Stimulated activated naive CD8-positive, alpha-beta T cell treated with anti-CD3 and anti-CD28 coated beads, Interleukin-15, Interleukin-2, amounts not matched to agents 100 ng/mL and 50 ng/mL, for 24 hours (primary cell): Measurements from ENCODE around the gene TGFB2.

ENCODE experiments used
- H3K27ac Mint-ChIP-seq: one replicate; pipeline ENCODE4 v1.8.0; 2021; ENCODE audit warnings: mild to moderate bottlenecking, mixed read lengths
- H3K27me3 Mint-ChIP-seq: one replicate; pipeline ENCODE4 v1.8.0; 2021; ENCODE audit warnings: mixed read lengths
- H3K36me3 Mint-ChIP-seq: one replicate; pipeline ENCODE4 v1.8.0; 2021; ENCODE audit warnings: low read depth, mixed read lengths
- H3K4me1 Mint-ChIP-seq: one replicate; pipeline ENCODE4 v1.8.0; 2021; ENCODE audit warnings: low read depth, mixed read lengths
- H3K4me3 Mint-ChIP-seq: one replicate; pipeline ENCODE4 v1.8.0; 2021; ENCODE audit warnings: mild to moderate bottlenecking, mixed read lengths
- H3K9me3 Mint-ChIP-seq: one replicate; pipeline ENCODE4 v1.8.0; 2021; ENCODE audit warnings: mixed read lengths

Gene TGFB2

GRCh38 chr1:218478336-218478735 lies 133.2 kb downstream of the TGFB2 start:
- peaks cover 4% of the 10 kb centered on the region for H3K27me3 Mint-ChIP-seq
- H3K4me3 Mint-ChIP-seq = no peak overlapping the region
- no peaks in the 10 kb centered on the region for H3K36me3 Mint-ChIP-seq
- peaks cover 4% of the 10 kb centered on the region for H3K9me3 Mint-ChIP-seq
- peaks cover 13% of the 10 kb centered on the region for H3K4me1 Mint-ChIP-seq
- no peak overlapping the region for H3K27ac Mint-ChIP-seq

- Mint-ChIP-seq H3K27ac (no peak overlapping the region), H3K4me1 (peaks cover 2% of the 10 kb centered on the region), H3K4me3 (no peak overlapping the region), H3K27me3 (peaks cover 4% of the 10 kb centered on the region), H3K9me3 (peaks cover 4% of the 10 kb centered on the region), H3K36me3 (no peaks in the 10 kb centered on the region)
Measured at GRCh38 chr1:218479436-218480115, 134.4 kb downstream of the TGFB2 start.

GRCh38 chr1:218480137-218480536 lies 135.0 kb downstream of the TGFB2 start:
- Mint-ChIP-seq H3K4me1 (no peaks in the 10 kb centered on the region), H3K27ac (no peak overlapping the region), H3K36me3 (no peaks in the 10 kb centered on the region), H3K9me3 (peaks cover 4% of the 10 kb centered on the region), H3K4me3 (no peak overlapping the region), H3K27me3 (peaks cover 4% of the 10 kb centered on the region)

GRCh38 chr1:218480588-218481099 lies 135.5 kb downstream of the TGFB2 start:
- Mint-ChIP-seq H3K9me3 (peaks cover 4% of the 10 kb centered on the region), H3K36me3 (no peaks in the 10 kb centered on the region), H3K27ac (no peak overlapping the region), H3K4me1 (no peaks in the 10 kb centered on the region), H3K4me3 (no peak overlapping the region), H3K27me3 (peaks cover 4% of the 10 kb centered on the region)

GRCh38 chr1:218481116-218481775 lies 136.1 kb downstream of the TGFB2 start:
- no peaks in the 10 kb centered on the region for H3K4me1 Mint-ChIP-seq
- peaks cover 4% of the 10 kb centered on the region for H3K27me3 Mint-ChIP-seq
- H3K36me3 Mint-ChIP-seq = no peaks in the 10 kb centered on the region
- peaks cover 4% of the 10 kb centered on the region for H3K9me3 Mint-ChIP-seq
- H3K27ac Mint-ChIP-seq = no peak overlapping the region
- H3K4me3 Mint-ChIP-seq = no peak overlapping the region

GRCh38 chr1:218482683-218483082 lies 137.5 kb downstream of the TGFB2 start:
- Mint-ChIP-seq H3K36me3 (no peaks in the 10 kb centered on the region), H3K4me3 (no peak overlapping the region), H3K9me3 (no peaks in the 10 kb centered on the region), H3K4me1 (no peaks in the 10 kb centered on the region), H3K27ac (no peak overlapping the region), H3K27me3 (no peaks in the 10 kb centered on the region)

GRCh38 chr1:218485241-218485928 lies 140.2 kb downstream of the TGFB2 start:
- Mint-ChIP-seq H3K27ac (no peak overlapping the region), H3K4me1 (no peaks in the 10 kb centered on the region), H3K4me3 (no peak overlapping the region), H3K36me3 (no peaks in the 10 kb centered on the region), H3K27me3 (no peaks in the 10 kb centered on the region), H3K9me3 (no peaks in the 10 kb centered on the region)

GRCh38 chr1:218488531-218488930 lies 143.4 kb downstream of the TGFB2 start:
- Mint-ChIP-seq H3K27ac (no peak overlapping the region), H3K36me3 (no peaks in the 10 kb centered on the region), H3K27me3 (no peaks in the 10 kb centered on the region), H3K4me1 (no peaks in the 10 kb centered on the region), H3K4me3 (no peak overlapping the region), H3K9me3 (no peaks in the 10 kb centered on the region)

- H3K27ac Mint-ChIP-seq = no peak overlapping the region
- no peaks in the 10 kb centered on the region for H3K36me3 Mint-ChIP-seq
- no peaks in the 10 kb centered on the region for H3K27me3 Mint-ChIP-seq
- H3K9me3 Mint-ChIP-seq = no peaks in the 10 kb centered on the region
- no peak overlapping the region for H3K4me3 Mint-ChIP-seq
- no peaks in the 10 kb centered on the region for H3K4me1 Mint-ChIP-seq
Measured at GRCh38 chr1:218488986-218489385, 143.8 kb downstream of the TGFB2 start.

- Mint-ChIP-seq H3K27me3 (peaks cover 6% of the 10 kb centered on the region), H3K36me3 (no peaks in the 10 kb centered on the region), H3K4me1 (no peaks in the 10 kb centered on the region), H3K9me3 (no peaks in the 10 kb centered on the region), H3K4me3 (no peak overlapping the region), H3K27ac (no peak overlapping the region)
Measured at GRCh38 chr1:218490406-218490922, 145.3 kb downstream of the TGFB2 start.

- Mint-ChIP-seq H3K27me3 (peaks cover 6% of the 10 kb centered on the region), H3K4me3 (no peak overlapping the region), H3K4me1 (no peaks in the 10 kb centered on the region), H3K27ac (no peak overlapping the region), H3K9me3 (no peaks in the 10 kb centered on the region), H3K36me3 (no peaks in the 10 kb centered on the region)
Measured at GRCh38 chr1:218492874-218493273, 147.7 kb downstream of the TGFB2 start.

GRCh38 chr1:218493986-218494385 lies 148.8 kb downstream of the TGFB2 start:
- Mint-ChIP-seq H3K36me3 (no peaks in the 10 kb centered on the region), H3K27ac (no peak overlapping the region), H3K9me3 (no peaks in the 10 kb centered on the region), H3K4me1 (no peaks in the 10 kb centered on the region), H3K4me3 (no peak overlapping the region), H3K27me3 (peaks cover 15% of the 10 kb centered on the region)
